Left cardiac atrium (tissue), 4 donors: ENCODE data around the gene TPBGL. TPM values are rescaled to one million over a fixed set of nuclear protein-coding genes. Genes with fewer than 3 reads are reported as not detected.
"Not testable (repeated sequence)": the region's sequence is repeated elsewhere in the genome, so short reads cannot be mapped to it uniquely, and the experiment has no call there.

Source experiments
- ATAC-seq, 2 donors: fragments of 200-7000 bp; cut with Tn5 transposase; one replicate each; pipeline ENCODE4 v1.9.1; 2020; ENCODE audit warnings: mild to moderate bottlenecking in 2 of 2, moderate library complexity in 2 of 2
- DNase-seq: peaks from one replicate; pipeline ENCODE4 v3.0.0-alpha.2; 2020
- intact Hi-C, 2 donors: fragments of 100-400 bp; cut with DNase I; formaldehyde crosslinking; loops; one replicate each; pipeline versions ENCODE4 v1.14.1 to v1.15.1; 2022 to 2023
- total RNA-seq, 2 donors: library from RNA; stranded (reverse); fragmentation: NEBNext Ultra II Directional; extraction: Animal tissue kit (Norgen Biotek cat#: 25700); gene quantifications; one replicate each; pipeline ENCODE4 v1.2.1, GENCODE V29; 2021
- donor health status: DM: no; HTN: yes; CAD: no.
- donor health status: DM: no; HTN: yes; CAD: no; lungs with severe emphysema.
- donor health status: DM: yes; HTN: yes; CAD: no.
- donor health status: Dilated cardiomyopathy.

TPBGL gene
- total RNA-seq, 2 donors from 2014 or later: 0.21 to 0.42 TPM

DNA sequence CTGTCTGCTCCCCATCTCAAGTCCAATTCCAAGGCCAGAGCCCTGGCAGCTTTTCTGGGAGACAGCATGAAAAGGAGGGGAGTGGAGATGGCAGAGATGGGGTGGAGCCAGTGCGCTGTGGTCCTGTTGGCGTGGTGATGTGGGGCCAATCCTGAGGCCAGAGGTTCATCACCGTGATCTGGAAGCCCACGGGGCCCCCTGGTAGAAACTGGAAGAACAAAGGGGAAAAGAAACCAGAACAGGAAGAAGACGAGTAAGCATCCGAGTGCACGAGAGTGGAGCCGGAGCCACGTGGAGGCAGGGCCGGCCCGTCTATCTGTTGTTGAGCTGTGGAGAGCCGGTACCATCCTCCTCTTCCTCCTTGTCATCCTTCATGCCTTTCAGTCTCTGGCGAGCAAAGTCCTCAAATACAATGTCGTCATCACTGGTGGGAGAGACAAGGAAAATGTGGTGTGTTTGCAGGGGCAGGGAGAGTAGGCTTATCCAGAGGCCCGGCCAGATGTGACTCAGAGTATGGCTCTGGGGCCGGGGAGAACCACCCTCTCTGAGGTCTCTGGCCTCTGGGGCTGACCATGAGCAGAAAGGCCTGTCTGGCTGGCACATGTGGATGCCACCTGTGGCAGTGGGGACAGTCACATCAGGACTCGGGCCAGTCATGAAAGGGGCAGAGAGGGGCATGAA, 25.4 kb downstream of the TPBGL start:
- ATAC-seq (peak in 1 of 2 donors; percentile 44), DNase-seq (peak; percentile 50)
- intact Hi-C loops: no loop called here

DNA sequence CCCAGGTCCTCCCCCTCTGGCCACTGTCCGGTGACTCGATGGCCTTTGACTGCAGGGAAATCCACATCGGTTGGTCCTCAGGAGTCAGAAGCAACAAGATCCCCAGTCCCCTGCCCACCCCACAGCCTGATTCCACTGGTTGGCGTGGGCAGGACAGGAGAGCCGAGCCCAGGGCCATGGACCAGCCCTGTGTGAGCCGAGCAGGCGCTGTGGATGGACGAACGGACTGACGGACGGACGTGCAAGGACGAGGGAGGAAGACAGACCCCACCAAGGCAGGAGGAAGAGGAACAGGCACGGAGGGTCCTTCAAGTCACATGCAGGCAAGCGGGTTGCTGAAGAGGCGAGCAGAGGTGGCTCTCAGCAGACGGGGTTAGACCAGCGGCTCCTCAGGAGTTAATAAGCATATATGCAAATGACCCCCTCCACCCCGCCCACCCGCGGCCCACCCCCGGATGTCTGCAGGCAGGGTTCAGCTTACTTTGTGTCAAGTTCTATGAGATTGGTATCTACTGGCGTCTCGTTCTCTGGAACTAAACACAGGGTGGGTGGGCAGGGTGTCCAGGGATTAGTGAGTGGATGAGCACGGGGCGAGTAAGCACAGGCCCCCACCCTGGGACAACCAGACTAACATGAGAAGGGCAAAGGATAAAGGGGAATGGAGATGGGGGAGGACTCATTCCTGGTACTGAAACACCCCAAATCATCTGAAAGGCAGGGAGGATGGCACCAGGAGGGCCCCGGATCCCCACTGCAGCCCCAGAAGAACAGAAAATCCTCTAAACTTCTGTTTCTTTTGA, 26.8 kb downstream of the TPBGL start:
- intact Hi-C loops: no loop called here
- ATAC-seq (no peak), DNase-seq (peak; percentile 12)

DNA sequence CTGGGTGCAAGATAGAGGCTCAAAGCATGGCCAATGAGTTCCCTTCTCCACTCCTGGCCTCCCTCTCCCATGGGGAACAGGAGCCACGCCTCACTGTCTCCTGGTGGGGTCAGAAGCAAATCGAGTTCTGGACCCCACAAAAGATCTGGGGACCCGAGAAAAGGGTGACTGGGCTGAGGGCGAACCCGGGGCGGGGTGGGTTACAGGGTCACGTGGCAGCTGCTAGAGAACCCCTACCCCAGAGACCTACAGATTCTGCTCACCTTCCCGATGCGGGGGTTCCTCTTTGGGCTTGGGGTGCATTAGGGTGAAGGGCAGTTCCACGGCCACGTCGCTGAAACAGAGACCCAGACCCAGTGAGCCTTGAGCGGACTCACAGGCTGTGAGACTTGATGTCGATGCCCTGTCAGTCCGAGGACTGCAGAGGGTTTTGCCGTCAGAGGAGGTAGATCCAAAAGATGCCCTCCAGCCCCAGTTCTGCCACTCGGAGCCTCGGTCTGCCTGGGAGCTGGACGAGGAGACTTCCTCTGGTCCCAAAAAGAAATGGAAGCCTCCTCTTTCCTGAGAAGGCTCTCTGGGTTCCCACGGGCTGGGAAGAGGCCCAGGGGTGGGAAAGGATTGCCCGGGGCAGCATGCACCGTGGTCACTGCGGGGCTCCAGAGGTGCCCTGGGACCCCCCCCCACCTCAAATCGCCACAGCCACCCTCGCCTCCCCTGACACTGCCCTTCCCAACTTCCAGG, 28.2 kb downstream of the TPBGL start:
- DNase-seq (no peak), ATAC-seq (no peak)
- intact Hi-C loops: no loop called here

DNA sequence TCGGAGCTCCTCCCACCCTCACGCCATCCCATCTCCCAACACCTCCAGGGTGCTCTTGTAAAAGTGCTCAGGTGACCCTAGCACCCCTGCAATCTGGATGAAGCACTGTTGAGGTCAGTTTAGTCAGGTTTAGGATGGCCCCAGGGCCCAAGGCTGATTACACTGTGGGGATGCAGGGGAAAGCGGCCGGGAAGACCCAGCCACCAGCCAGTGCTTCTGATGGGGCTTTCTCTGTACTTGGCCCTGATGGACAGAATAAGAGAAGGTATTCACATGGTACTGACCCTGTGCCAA, 28.7 kb downstream of the TPBGL start:
- DNase-seq (no peak), ATAC-seq (no peak)
- intact Hi-C loops: no loop called here

DNA sequence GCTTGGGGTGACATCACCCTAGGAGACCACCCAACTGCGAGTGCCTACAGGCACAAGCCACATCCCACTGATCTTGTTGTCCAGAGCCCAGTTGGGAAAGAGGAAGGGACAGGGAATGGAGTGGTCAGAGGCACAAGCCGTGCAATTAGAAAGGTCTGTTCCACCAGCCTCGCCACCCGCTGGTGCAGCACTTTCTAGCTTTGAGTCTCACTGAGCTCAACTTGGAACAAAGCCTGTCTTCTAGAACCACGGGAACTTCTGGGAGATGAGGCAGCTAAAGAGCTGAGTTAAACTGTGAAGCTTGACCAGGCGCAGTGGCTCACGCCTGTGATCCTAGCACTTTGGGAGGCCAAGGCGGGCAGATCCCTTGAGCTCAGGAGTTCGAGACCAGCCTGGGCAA, 29.3 kb downstream of the TPBGL start:
- ATAC-seq: no peak
- intact Hi-C loops: no loop called here
- no peak for DNase-seq

DNA sequence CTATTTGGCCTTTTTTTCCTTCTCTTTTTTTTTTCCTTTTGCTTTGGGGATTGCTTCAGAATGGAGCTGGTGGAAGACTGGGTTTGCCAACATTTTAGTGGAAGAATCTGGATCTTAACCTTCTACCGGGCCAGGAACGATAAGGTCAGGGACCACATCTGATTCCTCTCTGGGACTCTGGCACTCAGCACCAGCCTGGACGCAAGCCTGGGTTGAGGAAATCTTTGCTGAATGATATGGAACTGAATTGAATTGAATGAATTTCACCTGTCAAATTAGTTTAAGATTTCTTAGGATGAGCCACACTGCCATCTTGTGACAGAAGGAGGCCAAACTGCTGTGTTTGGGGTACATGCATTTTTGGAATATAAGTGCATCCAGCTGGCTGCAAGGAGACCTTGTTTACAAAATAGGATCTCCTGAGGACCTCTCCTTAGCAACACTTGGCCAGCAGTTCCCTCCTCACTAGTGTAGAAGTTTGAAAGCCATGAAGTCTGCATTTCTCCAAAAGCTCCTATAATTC, 30.4 kb downstream of the TPBGL start:
- intact Hi-C loops: no loop called here
- peak in 1 of 2 donors; percentile 29 for ATAC-seq
- no peak for DNase-seq

DNA sequence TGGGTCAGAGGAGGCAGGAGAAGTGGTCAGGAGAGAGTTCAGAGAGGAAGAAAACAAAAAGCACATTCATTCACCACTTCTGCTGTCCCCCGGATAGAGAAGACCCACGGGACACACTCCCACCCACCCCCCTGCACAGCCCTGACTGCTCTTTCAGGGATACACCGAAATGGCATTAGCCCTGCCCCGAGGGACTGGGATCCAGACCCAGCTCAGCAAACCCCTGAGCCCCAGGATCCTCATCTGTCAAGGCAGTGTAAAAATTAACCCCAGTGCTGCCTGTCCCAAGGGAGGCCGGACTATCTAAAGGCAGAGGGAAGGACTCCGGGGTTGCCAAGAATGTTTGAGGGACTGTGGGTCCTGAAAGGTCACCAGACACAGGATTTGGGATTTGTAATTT, 31.2 kb downstream of the TPBGL start:
- no peak for DNase-seq
- ATAC-seq: no peak
- intact Hi-C loops: no loop called here

DNA sequence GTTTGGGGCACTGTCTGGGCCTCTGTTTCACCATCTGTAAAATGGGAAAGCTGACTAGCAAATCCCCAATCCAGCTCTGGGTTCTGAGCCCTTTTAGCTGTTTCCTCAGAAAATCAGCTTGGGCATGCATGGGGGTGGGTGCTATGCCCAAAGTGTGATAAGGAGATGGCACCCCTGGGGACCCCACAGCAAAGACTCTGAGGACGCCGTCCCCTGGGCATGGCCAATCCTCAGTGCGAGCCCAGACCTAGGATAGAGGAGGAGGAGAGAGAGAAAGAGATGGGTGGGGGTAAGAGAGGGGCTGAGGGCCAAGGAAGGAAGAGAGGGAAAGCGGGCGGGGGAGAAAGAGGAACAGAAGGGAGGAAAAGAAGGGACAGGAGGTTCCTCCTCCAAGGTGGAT, 31.8 kb downstream of the TPBGL start:
- DNase-seq: no peak
- ATAC-seq: no peak
- intact Hi-C loops: no loop called here

DNA sequence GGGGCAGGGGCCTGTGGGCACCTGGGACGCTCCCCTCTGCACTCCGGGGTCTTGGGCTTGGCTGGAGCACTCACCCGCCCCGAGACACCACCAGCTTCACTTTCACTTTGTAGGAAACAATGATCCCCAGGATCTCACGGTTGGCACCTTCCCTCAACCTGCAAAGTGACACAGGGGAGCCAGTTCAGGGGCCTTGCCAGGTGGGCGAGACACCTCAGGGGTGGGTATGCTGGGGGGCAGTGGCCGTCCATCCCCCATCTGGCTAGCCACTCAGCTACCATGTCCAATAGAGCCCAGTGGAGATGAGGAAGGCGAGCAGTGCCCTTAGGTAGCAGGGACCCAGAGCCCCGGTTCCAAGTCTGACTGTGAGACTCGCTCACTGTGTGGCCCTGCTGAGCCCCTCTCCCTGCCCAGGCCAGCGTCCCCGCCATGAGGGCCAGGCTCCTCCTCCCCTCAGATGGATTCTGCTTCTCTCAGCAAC, 32.3 kb downstream of the TPBGL start:
- intact Hi-C loops: no loop called here
- no peak for DNase-seq
- ATAC-seq: no peak

DNA sequence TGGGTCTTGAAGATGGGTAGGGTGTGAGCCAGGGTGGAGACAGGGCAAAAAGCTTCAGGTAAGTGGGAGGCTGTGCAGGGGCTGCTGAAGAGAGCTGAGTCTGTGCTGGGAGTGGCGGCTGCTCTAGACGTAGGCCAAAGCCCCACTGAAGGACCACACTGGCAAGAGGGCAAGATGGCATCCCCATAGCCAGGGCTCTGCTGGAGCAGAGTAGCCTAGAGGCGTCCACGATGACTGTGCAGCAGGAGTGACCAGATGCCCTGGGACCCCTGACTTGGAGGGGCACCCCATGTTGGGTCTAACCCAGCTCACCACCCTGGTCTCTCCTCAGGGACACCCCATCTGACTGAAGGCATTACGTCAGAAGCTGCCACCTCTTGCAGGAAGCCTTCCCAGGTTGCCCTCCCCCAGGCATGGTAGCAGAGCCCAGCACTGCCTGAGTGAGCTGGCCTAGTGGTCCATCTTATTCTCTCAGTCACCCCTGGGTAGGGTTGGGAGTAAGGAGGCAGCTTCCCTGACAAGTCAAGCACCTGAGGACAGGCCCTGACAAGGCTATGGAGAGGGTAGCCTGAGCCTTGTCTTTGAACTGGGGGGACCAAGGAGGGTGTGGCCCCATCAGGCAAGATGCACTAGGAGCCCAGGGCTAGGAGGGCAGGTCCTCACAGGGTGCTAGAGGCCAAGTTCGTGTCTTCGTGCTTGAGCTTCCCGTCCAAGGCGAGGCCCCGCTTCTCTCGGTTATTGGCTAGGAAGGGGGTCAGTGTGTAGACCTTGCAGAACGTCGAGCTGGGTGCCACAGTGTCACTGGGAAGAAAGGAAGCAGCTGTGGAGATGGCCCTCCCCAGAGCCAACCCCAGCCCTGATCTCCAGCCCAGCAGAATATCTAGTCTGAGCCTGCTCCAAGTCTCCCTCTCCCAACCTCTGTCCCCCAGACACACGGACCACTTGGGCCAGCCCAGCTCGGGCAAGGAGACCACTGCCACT, 33.1 kb downstream of the TPBGL start:
- no peak for DNase-seq
- intact Hi-C loops: no loop called here
- peak in 1 of 2 donors; percentile 6 for ATAC-seq

DNA sequence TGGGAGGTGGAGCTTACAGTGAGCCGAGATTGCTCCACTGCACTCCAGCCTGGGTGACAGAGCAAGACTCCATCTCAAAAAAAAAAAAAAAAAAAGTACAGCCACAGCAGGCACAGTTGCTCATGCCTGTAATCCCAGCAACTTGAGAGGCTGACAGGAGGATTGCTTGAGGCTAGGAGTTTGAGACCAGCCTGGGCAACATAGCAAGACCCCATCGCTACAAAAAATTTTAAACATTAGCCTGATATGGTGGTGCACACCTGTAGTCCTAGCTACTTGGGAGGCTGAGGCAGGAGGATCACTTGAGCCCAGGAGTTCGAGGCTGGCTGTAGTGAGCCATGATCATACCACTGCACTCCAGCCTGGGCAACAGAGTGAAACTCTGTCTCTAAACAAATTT, 34.1 kb downstream of the TPBGL start:
- DNase-seq, intact Hi-C loops, ATAC-seq: not testable (repeated sequence)

DNA sequence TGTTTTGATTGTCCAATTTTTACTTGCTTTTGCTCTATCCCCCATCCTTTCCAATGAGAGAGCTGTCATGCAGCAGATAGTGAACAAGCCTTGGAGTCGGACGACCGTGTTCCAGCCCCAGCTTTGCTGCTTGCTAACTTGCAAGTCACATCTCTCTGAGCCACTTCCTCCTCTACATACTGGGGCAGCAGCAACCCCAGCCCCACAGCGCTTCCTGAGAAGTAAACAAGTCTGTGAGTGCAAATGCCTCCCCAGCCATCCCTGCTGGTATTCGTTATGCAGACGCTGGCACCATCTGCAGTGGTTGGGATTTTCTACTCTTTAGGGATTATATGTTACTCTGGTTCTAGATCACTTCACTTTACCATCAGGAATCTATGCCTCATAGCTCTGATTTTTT, 35.0 kb downstream of the TPBGL start:
- ATAC-seq (no peak), DNase-seq (peak; percentile 53)
- intact Hi-C loops: no loop called here

DNA sequence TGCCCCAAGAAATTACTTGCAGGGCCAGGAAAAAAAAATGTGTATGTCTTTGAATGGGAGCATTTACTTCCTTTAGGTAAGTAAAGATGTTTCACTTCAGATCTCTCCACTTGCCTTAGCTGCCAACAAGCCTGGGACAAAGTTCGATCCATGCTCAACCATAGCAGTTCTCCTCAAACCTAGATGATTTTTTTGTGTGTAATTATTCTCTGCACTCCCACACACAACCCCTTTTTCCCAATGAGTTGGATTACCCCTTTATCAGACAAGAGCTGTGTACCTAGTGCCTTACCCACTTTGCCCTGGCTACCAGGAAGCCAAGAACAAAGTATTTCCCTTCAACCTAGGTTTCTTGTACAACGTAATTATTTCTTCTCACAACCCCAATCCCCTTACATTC, 35.6 kb downstream of the TPBGL start:
- ATAC-seq: no peak
- intact Hi-C loops: no loop called here

DNA sequence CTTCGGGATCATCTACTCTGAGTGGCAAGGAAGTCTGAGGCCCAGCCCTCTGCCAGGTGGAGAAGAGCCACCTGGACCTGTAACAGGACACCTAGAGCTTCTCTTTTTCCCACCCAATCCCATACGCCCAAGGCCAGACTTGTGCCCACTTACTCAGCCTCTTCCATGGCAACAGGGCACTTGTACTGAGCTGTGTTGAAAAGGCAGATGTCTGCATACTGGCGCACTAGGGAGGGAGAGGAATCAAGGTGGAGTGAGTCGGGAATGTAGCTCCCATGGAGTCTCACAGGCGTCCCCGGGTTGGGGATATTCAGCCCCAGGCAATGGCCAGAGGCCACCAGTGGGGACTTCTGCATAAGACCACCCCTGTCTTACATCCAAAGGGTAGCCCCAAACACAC, 36.1 kb downstream of the TPBGL start:
- ATAC-seq (no peak), DNase-seq (no peak)
- intact Hi-C loops: no loop called here

More for the DNA sequence above, 35.6 kb downstream of the TPBGL start:
- no peak for DNase-seq

DNA sequence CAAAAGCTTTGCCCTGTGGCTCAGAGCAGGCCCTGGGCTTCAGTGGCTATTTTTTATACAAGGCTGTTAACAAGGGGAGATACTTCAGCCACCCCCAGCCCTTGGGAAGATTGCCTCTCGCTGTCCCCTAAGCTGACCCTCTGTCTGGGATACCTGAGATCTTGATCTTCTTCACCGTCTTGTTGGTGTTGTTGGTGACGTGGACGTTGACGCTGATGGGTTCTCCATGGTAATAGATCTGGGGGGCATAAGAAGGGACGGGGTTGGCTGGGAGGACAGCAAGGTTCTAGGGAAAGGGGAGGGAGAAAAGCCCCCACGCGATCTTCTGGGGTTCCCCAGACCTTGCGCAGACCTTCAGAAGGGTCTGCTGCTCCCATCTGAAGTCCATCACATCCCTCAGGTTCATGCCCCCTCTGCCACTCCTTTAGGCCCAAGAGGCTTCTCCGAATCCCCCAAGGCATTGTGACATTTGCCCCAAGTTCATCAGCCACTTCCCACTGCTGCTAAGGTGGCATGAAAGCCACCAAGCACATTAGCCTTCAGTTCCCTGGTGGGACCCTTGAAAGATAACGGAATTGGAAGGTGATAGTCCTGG, 36.7 kb downstream of the TPBGL start:
- intact Hi-C loops: no loop called here
- ATAC-seq (no peak), DNase-seq (no peak)

DNA sequence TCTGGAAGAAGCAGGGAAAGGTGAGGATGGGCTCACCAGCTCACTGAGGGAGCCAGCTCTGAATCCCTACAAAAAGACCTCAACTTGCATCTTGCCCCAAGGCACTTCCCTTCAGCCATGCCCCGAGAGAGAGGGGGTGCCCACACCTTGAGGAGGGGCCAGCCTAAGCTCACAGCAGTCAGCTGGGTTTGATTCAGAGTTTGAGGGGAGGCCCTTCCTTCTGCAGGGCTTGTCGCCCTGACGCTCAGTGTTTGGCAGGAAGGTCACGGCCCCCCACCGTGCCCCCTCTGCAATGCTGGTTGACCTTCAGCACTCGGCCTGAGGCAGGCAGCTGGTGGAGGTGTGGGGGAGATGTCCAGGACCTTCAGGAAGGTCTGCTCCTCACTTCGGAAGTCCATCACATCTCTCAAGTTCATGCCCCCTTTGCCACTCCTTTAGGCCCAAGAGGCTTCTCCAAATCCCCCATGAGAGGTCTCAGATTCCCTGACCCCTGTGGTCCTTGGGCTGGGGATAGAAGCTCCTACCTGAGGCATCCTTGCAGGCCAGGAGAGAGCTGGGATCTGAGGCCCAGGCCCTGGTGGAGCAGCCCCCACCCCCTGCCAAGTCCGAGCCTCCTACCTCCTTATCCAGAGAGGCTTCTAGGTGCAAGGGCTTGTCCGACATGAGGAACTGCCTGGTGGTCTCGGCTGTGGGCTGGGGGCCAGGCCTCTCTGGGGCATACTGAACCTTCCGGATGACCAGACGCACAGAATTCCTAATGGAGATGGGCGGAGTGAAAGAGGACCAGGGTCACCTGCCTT, 37.6 kb downstream of the TPBGL start:
- intact Hi-C loops: no loop called here
- ATAC-seq (no peak), DNase-seq (no peak)

DNA sequence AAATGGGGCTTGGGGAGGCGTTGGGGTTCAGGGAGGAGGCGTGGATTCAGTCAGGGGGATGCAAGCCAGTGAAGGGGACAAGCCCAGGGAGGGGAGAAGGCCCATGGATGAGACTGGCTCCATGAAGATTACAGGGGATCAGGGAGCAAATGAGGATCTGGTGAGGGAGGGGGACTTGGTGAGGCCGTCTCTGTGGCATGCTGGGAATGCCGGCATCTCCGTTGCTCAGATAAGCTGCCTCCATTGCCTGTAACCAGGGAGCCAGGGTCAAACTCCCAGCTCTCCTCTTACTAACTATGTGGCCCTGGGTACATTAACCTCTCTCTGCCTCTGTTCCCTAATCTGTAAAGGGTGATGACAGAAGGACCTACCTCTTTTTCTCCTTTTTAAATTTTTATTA, 38.7 kb downstream of the TPBGL start:
- intact Hi-C loops: no loop called here
- no peak for ATAC-seq

More for the DNA sequence above, 38.7 kb downstream of the TPBGL start:
- no peak for DNase-seq
